ENCODE measurements around the gene CSK. TPM values are rescaled to one million over a fixed set of nuclear protein-coding genes. Genes with fewer than 3 reads are reported as not detected.
A peak's percentile ranks its signal among the peaks of the same experiment; 100 is the strongest.

Gene CSK
- total RNA-seq, 1 experiment from 2014 or later = 49.2 TPM

GRCh38 chr15:74792227-74793016 is 10.5 kb downstream of the CSK start:
- no peak overlapping the region for H3K4ac ChIP-seq (ENCODE audit: low read depth, low read length)
- no peaks in the 10 kb centered on the region for H4K20me1 ChIP-seq (ENCODE audit: control insufficient read depth, insufficient read depth, insufficient read length)
- no peak overlapping the region for H4K5ac ChIP-seq (ENCODE audit: insufficient read length, low read depth, low read length)
- WGBS (ENCODE audit: extremely low coverage, insufficient read length, low lambda C conversion rate) = no CpG with 5 or more reads among the region's 12 CpGs
- peaks cover 6% of the 10 kb centered on the region; the same call in 1 of the 2 replicates for H3K4me1 ChIP-seq (ENCODE audit: insufficient read depth, low read length)
- H2BK15ac ChIP-seq (ENCODE audit: low read depth, low read length) = no peak overlapping the region
- no peak overlapping the region for H2AK5ac ChIP-seq (ENCODE audit: insufficient read length, low read length)
- H3K56ac ChIP-seq (ENCODE audit: insufficient read length, low read depth, low read length) = no peak overlapping the region
- no peak for TF ChIP-seq CTCF (conservative IDR thresholded peaks at IDR 0.05)
- H3K4me2 ChIP-seq (ENCODE audit: insufficient read depth, insufficient read length, low read length) = no peak overlapping the region
- no peak overlapping the region for H3T11ph ChIP-seq (ENCODE audit: low read length)
- no peak overlapping the region for H2BK5ac ChIP-seq (ENCODE audit: insufficient read length, low read length)
- H3K79me2 ChIP-seq (ENCODE audit: insufficient read depth, low read length) = no peaks in the 10 kb centered on the region
- no peak overlapping the region for H2BK120ac ChIP-seq (ENCODE audit: low read depth, low read length, poor library complexity, severe bottlenecking)
- H4K8ac ChIP-seq (replicated peaks; ENCODE audit: insufficient read length, low read depth, low read length) = no peak overlapping the region
- Mint-ChIP-seq H3K4me1 (peaks cover 33 to 35% of the 10 kb centered on the region in 2 experiments), H3K27me3 (ENCODE audit: low read depth) (no peaks in the 10 kb centered on the region), H3K9me3 (no peaks in the 10 kb centered on the region; a peak in 1 of 5 replicates), H3K4me3 (no peak overlapping the region), H3K36me3 (ENCODE audit: insufficient read depth in 1 of 3, low read depth in 3 of 3) (peaks cover 0 to 2% (median 0%) of the 10 kb centered on the region in 3 experiments; a peak in 2 of 7 replicates), H3K27ac (peak overlapping the region in 1 of 3 experiments; percentile 59; a peak in 2 of 7 replicates)
- H3K23ac ChIP-seq (ENCODE audit: insufficient read length, low read depth, low read length) = no peak overlapping the region
- H2BK20ac ChIP-seq (ENCODE audit: low read depth, low read length, poor library complexity, severe bottlenecking) = no peak overlapping the region
- H2BK12ac ChIP-seq (ENCODE audit: insufficient read length, low read depth, low read length) = no peak overlapping the region
- H3K14ac ChIP-seq (ENCODE audit: insufficient read depth, low read length) = no peak overlapping the region
- H3K9me3 ChIP-seq (ENCODE audit: control insufficient read depth, low read depth, low read length) = no peaks in the 10 kb centered on the region
- DNase-seq = no peak
- H3K79me1 ChIP-seq (ENCODE audit: insufficient read depth, low read depth, low read length, poor library complexity, severe bottlenecking) = no peaks in the 10 kb centered on the region
- H3K27me3 ChIP-seq (ENCODE audit: insufficient read depth, low read length) = no peaks in the 10 kb centered on the region; the same call in 1 of the 2 replicates
- H4K91ac ChIP-seq (ENCODE audit: insufficient read length, low read depth, low read length) = no peak overlapping the region
- H3K18ac ChIP-seq (ENCODE audit: insufficient read length, low read depth, low read length) = no peak overlapping the region
- H2AFZ ChIP-seq (ENCODE audit: low read length) = no peak overlapping the region
- no peak overlapping the region for H3K9ac ChIP-seq (ENCODE audit: extremely low read depth, insufficient read length, low read length)
- H3K23me2 ChIP-seq (ENCODE audit: insufficient read length, low read depth, low read length, poor library complexity, severe bottlenecking) = no peaks in the 10 kb centered on the region
- no peak overlapping the region for H3K27ac ChIP-seq (ENCODE audit: insufficient read length, low read depth, low read length)

All from H9 (cell line).